ENCODE measurements around the gene SNX27. TPM values are rescaled to one million over a fixed set of nuclear protein-coding genes. Genes with fewer than 3 reads are reported as not detected.

The SNX27 gene
- polyA plus RNA-seq, 3 donors = 40.1 to 57.1 (median 47.6) TPM

DNA sequence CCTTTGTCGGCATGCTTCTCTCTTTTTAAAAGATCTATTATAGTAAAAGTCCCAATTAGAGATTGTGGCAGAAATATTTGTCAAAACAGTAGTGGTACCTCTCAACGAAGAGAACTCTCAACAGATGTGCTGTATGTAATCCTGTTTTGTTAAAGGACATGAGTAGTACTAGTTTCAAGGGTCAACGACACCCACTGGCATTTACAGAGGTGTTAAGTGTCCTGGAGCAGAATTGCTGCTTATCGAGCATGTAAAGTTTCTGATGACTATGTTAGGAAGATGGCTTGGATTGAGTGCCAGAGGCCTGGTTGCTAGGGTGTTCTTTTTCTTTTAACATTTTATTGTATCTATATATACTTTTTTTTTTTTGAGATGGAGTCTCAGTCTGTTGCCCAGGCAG lies 77.6 kb downstream of the SNX27 start:
- intact Hi-C loops (cut with micrococcal nuclease) = no loop called here
- Histone ChIP-seq H3K27ac (ENCODE audit: low read depth in 1 of 2, low read length in 2 of 2) (no peak overlapping the region), H3K27me3 (ENCODE audit: control insufficient read depth in 2 of 2, insufficient read depth in 2 of 2, low read length in 2 of 2) (no peaks in the 10 kb centered on the region), H3K9me3 (replicated peaks in 1 of 2; ENCODE audit: control insufficient read depth in 1 of 2, insufficient read depth in 1 of 2, low read length in 2 of 2) (no peaks in the 10 kb centered on the region), H3K9ac (ENCODE audit: insufficient read depth, low read length, poor library complexity, severe bottlenecking) (no peak overlapping the region), H3K36me3 (replicated peaks in 1 of 2; ENCODE audit: control insufficient read depth in 1 of 2, insufficient read depth in 2 of 2, low read length in 2 of 2) (peaks cover 53 to 78% of the 10 kb centered on the region in 2 donors), H3K4me3 (replicated peaks in 1 of 3; ENCODE audit: low read depth in 2 of 3, low read length in 3 of 3) (no peak overlapping the region), H3K4me2 (replicated peaks; ENCODE audit: extremely low read depth, low read length, poor library complexity, severe bottlenecking) (no peak overlapping the region), H2AFZ (ENCODE audit: insufficient read depth, low read depth, low read length, poor library complexity, severe bottlenecking) (no peak overlapping the region), H3K79me2 (ENCODE audit: insufficient read depth, low read length) (no peaks in the 10 kb centered on the region), H3K4me1 (ENCODE audit: control insufficient read depth in 1 of 2, insufficient read depth in 2 of 2, low read length in 2 of 2) (peaks cover 25 to 27% of the 10 kb centered on the region in 2 donors), H4K20me1 (ENCODE audit: insufficient read depth, low read length) (peaks cover 5% of the 10 kb centered on the region)
- DNase-seq = no peak
- Mint-ChIP-seq H3K9me3 (peaks cover 0 to 3% (median 0%) of the 10 kb centered on the region in 7 donors), H3K4me1 (peaks cover 30% of the 10 kb centered on the region), H3K4me3 (no peak overlapping the region), H3K27ac (peak overlapping the region in 1 of 7 donors; percentile 25), H3K36me3 (peaks cover 65 to 80% of the 10 kb centered on the region in 2 donors), H3K27me3 (ENCODE audit: low read depth in 3 of 3) (no peaks in the 10 kb centered on the region)
- TF ChIP-seq, protein P1, sequence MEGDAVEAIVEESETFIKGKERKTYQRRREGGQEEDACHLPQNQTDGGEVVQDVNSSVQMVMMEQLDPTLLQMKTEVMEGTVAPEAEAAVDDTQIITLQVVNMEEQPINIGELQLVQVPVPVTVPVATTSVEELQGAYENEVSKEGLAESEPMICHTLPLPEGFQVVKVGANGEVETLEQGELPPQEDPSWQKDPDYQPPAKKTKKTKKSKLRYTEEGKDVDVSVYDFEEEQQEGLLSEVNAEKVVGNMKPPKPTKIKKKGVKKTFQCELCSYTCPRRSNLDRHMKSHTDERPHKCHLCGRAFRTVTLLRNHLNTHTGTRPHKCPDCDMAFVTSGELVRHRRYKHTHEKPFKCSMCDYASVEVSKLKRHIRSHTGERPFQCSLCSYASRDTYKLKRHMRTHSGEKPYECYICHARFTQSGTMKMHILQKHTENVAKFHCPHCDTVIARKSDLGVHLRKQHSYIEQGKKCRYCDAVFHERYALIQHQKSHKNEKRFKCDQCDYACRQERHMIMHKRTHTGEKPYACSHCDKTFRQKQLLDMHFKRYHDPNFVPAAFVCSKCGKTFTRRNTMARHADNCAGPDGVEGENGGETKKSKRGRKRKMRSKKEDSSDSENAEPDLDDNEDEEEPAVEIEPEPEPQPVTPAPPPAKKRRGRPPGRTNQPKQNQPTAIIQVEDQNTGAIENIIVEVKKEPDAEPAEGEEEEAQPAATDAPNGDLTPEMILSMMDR (IDR thresholded peaks at IDR 0.05) = no peak
- WGBS (ENCODE audit: insufficient coverage) = 78% methylated on average over 1 of the region's 4 CpGs

DNA sequence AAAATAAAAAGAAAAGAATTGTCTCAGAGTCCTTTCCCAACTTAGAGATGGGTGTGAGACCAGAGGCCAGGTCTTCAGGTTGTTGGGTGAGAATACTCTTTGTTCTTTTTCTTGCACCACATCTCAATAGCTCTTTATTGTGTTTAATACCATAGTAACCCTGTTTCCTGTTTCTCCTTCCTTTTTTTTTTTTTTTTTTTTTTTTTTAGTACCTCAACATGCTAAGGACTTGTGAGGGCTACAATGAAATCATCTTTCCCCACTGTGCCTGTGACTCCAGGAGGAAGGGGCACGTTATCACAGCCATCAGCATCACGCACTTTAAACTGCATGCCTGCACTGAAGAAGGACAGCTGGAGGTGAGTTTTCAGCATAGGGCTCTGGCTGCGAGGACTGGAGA lies 80.4 kb downstream of the SNX27 start:
- H3K4me3 ChIP-seq (replicated peaks in 1 of 3; ENCODE audit: low read depth in 2 of 3, low read length in 3 of 3) = no peak overlapping the region
- 63% methylated on average over 3 of the region's 3 CpGs for WGBS (ENCODE audit: insufficient coverage)
- H3K4me2 ChIP-seq (replicated peaks; ENCODE audit: extremely low read depth, low read length, poor library complexity, severe bottlenecking) = no peak overlapping the region
- peaks cover 8% of the 10 kb centered on the region for H4K20me1 ChIP-seq (ENCODE audit: insufficient read depth, low read length)
- Mint-ChIP-seq H3K4me3 (no peak overlapping the region), H3K27me3 (ENCODE audit: low read depth in 3 of 3) (no peaks in the 10 kb centered on the region), H3K4me1 (peaks cover 35% of the 10 kb centered on the region), H3K27ac (peak overlapping the region; percentile 82 to 92 (median 88)), H3K36me3 (peaks cover 68 to 86% of the 10 kb centered on the region in 2 donors), H3K9me3 (peaks cover 0 to 3% (median 0%) of the 10 kb centered on the region in 7 donors)
- peaks cover 25 to 27% of the 10 kb centered on the region in 2 donors for H3K4me1 ChIP-seq (ENCODE audit: control insufficient read depth in 1 of 2, insufficient read depth in 2 of 2, low read length in 2 of 2)
- no peaks in the 10 kb centered on the region for H3K9me3 ChIP-seq (replicated peaks in 1 of 2; ENCODE audit: control insufficient read depth in 1 of 2, insufficient read depth in 1 of 2, low read length in 2 of 2)
- peak overlapping the region; percentile 51 to 70 for H3K27ac ChIP-seq (ENCODE audit: low read depth in 1 of 2, low read length in 2 of 2)
- no peak overlapping the region for H2AFZ ChIP-seq (ENCODE audit: insufficient read depth, low read depth, low read length, poor library complexity, severe bottlenecking)
- peaks cover 52 to 78% of the 10 kb centered on the region in 2 donors for H3K36me3 ChIP-seq (replicated peaks in 1 of 2; ENCODE audit: control insufficient read depth in 1 of 2, insufficient read depth in 2 of 2, low read length in 2 of 2)
- H3K79me2 ChIP-seq (ENCODE audit: insufficient read depth, low read length) = no peaks in the 10 kb centered on the region
- H3K9ac ChIP-seq (ENCODE audit: insufficient read depth, low read length, poor library complexity, severe bottlenecking) = no peak overlapping the region
- TF ChIP-seq, protein P1 (IDR thresholded peaks at IDR 0.05) = no peak
- no peaks in the 10 kb centered on the region for H3K27me3 ChIP-seq (ENCODE audit: control insufficient read depth in 2 of 2, insufficient read depth in 2 of 2, low read length in 2 of 2)
- peak; percentile 18 to 53 (median 30) for DNase-seq
- intact Hi-C loops (cut with micrococcal nuclease) = no loop called here
